ENCODE measurements around the gene FXYD5. TPM values are rescaled to one million over a fixed set of nuclear protein-coding genes. Genes with fewer than 3 reads are reported as not detected.
"Not testable (repeated sequence)": the region's sequence is repeated elsewhere in the genome, so short reads cannot be mapped to it uniquely, and the experiment has no call there.

Gene FXYD5
- total RNA-seq, 1 experiment from 2014 or later: 760 TPM

DNA sequence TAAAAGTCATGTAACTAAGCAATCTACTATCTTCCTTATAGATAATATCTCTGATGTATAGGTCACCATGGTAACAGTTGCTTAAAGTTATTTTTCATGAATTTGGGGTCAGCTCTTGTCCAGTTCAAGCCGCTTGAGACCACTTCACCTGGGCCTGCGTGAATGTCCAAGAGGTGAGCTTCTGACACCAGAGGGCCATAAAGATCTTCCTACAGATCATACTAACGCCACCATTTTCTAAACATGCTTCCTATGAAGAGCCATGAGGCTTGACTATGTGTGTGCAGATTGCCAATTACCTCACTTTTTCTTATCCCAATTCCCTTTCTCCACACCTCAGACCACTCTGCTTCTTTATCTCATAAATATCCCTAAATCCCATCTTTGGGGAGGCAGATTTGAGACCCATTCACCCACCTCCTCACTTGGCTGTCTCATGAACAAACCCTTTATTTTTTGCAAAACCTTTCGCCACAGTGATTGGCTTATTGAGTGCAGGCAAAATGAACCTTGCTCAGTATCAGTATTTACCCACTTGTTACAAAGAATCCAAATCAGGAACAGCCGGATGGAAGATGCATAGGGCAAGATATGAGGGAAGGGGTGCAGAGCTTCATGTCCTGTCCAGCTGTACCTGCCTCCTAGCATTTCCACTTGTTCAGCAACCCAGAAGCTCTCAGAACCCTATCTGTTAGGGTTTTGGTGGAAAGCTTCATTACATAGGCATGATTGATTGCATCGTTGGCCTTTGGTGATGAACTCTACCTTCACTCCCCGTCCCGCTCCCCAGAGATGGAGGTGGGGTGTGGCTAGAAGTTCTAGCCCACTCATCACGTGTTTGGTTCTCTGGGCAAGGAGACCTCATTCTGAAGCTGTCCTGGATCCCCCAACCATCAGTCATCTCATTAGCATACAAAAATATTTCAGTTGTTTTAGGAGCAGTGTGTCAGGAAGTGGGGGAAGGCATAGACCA is 39.8 kb downstream of the FXYD5 start:
- Mint-ChIP-seq H3K4me3 (ENCODE audit: low read depth, unreplicated experiment) (no peak overlapping the region), H3K9me3 (ENCODE audit: low read depth, unreplicated experiment) (no peaks in the 10 kb centered on the region), H3K4me1 (ENCODE audit: low read depth, unreplicated experiment) (peaks cover 21% of the 10 kb centered on the region), H3K36me3 (ENCODE audit: insufficient read depth, unreplicated experiment) (no peaks in the 10 kb centered on the region), H3K27ac (ENCODE audit: unreplicated experiment) (no peak overlapping the region), H3K27me3 (ENCODE audit: unreplicated experiment) (no peaks in the 10 kb centered on the region)
- no peak for DNase-seq
- no TSS peak for BruUV-seq (replicated peaks)
- CTCF ChIA-PET: no interaction called here
- TF ChIP-seq, protein P1, sequence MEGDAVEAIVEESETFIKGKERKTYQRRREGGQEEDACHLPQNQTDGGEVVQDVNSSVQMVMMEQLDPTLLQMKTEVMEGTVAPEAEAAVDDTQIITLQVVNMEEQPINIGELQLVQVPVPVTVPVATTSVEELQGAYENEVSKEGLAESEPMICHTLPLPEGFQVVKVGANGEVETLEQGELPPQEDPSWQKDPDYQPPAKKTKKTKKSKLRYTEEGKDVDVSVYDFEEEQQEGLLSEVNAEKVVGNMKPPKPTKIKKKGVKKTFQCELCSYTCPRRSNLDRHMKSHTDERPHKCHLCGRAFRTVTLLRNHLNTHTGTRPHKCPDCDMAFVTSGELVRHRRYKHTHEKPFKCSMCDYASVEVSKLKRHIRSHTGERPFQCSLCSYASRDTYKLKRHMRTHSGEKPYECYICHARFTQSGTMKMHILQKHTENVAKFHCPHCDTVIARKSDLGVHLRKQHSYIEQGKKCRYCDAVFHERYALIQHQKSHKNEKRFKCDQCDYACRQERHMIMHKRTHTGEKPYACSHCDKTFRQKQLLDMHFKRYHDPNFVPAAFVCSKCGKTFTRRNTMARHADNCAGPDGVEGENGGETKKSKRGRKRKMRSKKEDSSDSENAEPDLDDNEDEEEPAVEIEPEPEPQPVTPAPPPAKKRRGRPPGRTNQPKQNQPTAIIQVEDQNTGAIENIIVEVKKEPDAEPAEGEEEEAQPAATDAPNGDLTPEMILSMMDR (IDR thresholded peaks at IDR 0.05; ENCODE audit: unreplicated experiment): no peak
- intact Hi-C loops (cut with micrococcal nuclease; ENCODE audit: unreplicated experiment): no loop called here

DNA sequence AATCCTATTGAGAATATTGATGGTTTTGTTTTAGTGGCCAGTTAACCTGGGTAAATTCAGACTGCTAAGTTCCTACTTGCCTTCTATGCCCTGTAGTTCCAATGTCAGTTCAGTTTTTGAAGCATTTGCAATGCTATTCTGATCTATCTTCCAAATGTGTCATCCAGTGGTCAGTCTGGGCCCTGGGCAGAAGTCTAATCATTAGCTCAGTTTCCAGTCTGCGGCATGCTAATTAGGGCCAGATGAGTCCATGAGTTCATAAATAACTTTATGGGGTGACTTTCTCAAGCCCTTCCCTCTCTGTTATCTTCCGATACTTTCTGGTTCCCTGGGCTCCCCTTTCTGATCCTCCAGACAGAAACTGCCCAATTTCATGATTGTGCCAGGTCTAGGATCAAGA is 41.3 kb downstream of the FXYD5 start:
- intact Hi-C loops (cut with micrococcal nuclease; ENCODE audit: unreplicated experiment): no loop called here
- CTCF ChIA-PET: interaction anchor here (0.6 kb wide), 1 partner anchor 39 kb away, joined by 5 read pairs; no protein-coding TSS in a partner anchor
- Mint-ChIP-seq H3K36me3 (ENCODE audit: insufficient read depth, unreplicated experiment) (no peaks in the 10 kb centered on the region), H3K9me3 (ENCODE audit: low read depth, unreplicated experiment) (no peaks in the 10 kb centered on the region), H3K4me3 (ENCODE audit: low read depth, unreplicated experiment) (no peak overlapping the region), H3K4me1 (ENCODE audit: low read depth, unreplicated experiment) (peaks cover 27% of the 10 kb centered on the region), H3K27me3 (ENCODE audit: unreplicated experiment) (no peaks in the 10 kb centered on the region), H3K27ac (ENCODE audit: unreplicated experiment) (peak overlapping the region; percentile 37)
- TF ChIP-seq, protein P1 (IDR thresholded peaks at IDR 0.05; ENCODE audit: unreplicated experiment): no peak
- peak; percentile 17 for DNase-seq
- no TSS peak for BruUV-seq (replicated peaks)

DNA sequence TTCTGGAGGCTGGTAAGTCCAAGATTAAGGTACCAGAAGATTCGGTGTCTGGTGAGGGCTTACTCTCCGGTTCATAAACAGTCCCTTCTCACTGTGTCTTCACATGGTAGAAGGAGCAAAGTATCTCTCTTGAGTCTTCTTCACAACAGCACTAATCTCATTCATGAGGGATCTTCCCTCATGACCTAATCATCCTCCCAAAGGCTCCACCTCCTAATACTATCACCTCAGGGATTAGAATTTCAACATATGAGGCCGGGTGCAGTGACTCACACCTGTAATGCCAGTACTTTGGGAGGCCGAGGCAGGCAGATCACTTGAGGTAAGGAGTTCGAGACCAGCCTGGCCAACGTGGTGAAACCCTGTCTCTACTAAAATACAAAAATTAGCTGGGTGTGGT is 42.3 kb downstream of the FXYD5 start:
- H3K4me3 Mint-ChIP-seq (ENCODE audit: low read depth, unreplicated experiment); H3K36me3 Mint-ChIP-seq (ENCODE audit: insufficient read depth, unreplicated experiment); H3K27me3 Mint-ChIP-seq (ENCODE audit: unreplicated experiment); intact Hi-C loops (cut with micrococcal nuclease; ENCODE audit: unreplicated experiment); BruUV-seq (replicated peaks); H3K9me3 Mint-ChIP-seq (ENCODE audit: low read depth, unreplicated experiment); DNase-seq; CTCF ChIA-PET: not testable (repeated sequence)
- Mint-ChIP-seq H3K27ac (ENCODE audit: unreplicated experiment) (peak overlapping the region; percentile 37), H3K4me1 (ENCODE audit: low read depth, unreplicated experiment) (peaks cover 27% of the 10 kb centered on the region)

DNA sequence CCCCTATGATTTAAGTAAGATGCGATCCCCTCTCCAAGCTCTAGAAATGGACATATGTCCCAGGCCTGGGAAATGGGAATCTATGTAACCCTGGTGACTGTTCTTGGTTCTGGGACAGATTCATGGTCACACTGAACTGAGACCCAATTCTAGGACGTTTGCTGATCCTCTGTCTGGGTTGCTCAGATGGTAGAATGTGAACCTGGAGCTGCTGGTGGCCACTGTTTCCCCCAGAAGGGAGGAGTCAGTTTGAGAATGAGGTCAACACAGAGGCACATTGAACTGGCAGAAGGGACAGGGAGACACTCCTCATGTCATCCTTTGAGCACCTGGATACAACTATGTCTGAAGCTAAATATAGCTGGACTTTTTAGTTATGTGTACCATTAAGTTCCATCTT is 44.9 kb downstream of the FXYD5 start:
- CTCF ChIA-PET: interaction anchor here (1.1 to 1.4 kb wide), 2 partner anchors 17 to 56 kb away, joined by 3 read pairs; no protein-coding TSS in a partner anchor
- no peak overlapping the region for H3K4me3 Mint-ChIP-seq (ENCODE audit: low read depth, unreplicated experiment)
- H3K27ac Mint-ChIP-seq (ENCODE audit: unreplicated experiment): no peak overlapping the region
- H3K9me3 Mint-ChIP-seq (ENCODE audit: low read depth, unreplicated experiment): no peaks in the 10 kb centered on the region
- no peaks in the 10 kb centered on the region for H3K36me3 Mint-ChIP-seq (ENCODE audit: insufficient read depth, unreplicated experiment)
- H3K4me1 Mint-ChIP-seq (ENCODE audit: low read depth, unreplicated experiment): peaks cover 40% of the 10 kb centered on the region
- no peaks in the 10 kb centered on the region for H3K27me3 Mint-ChIP-seq (ENCODE audit: unreplicated experiment)
- no TSS peak for BruUV-seq (replicated peaks)
- intact Hi-C loops (cut with micrococcal nuclease; ENCODE audit: unreplicated experiment): no loop called here
- TF ChIP-seq, protein P1 (IDR thresholded peaks at IDR 0.05; ENCODE audit: unreplicated experiment): no peak
- no peak for DNase-seq
